Measurements from ENCODE around the gene COL6A1. TPM values are rescaled to one million over a fixed set of nuclear protein-coding genes. Genes with fewer than 3 reads are reported as not detected.

COL6A1 gene
- total and polyA plus RNA-seq, 2 donors (not counting 1 experiment from before 2014, with no cell fraction given) = 645 to 1,137 TPM

- Histone ChIP-seq H3K27me3 (ENCODE audit: control insufficient read depth, insufficient read depth, low read length) (no peaks in the 10 kb centered on the region), H3K36me3 (ENCODE audit: control insufficient read depth, insufficient read depth, low read length) (no peaks in the 10 kb centered on the region), H3K4me3 (replicated peaks in 1 of 4; ENCODE audit: control extremely low read depth in 1 of 4, insufficient read depth in 1 of 4, low read depth in 3 of 4, low read length in 4 of 4) (no peak overlapping the region), H3K9ac (ENCODE audit: insufficient read depth, low read length) (no peak overlapping the region), H3K9me3 (ENCODE audit: control insufficient read depth, insufficient read depth, low read depth, low read length) (no peaks in the 10 kb centered on the region), H3K4me2 (ENCODE audit: extremely low read depth, insufficient read depth, low read length) (peak overlapping the region; percentile 8), H3K4me1 (ENCODE audit: control insufficient read depth, extremely low read depth, insufficient read depth, low read length) (peaks cover 17% of the 10 kb centered on the region), H2AFZ (ENCODE audit: low read length) (no peak overlapping the region), H4K20me1 (ENCODE audit: control insufficient read depth, extremely low read depth, insufficient read depth, low read length) (no peaks in the 10 kb centered on the region), H3K79me2 (ENCODE audit: control insufficient read depth, insufficient read depth, low read length) (no peaks in the 10 kb centered on the region), H3K27ac (ENCODE audit: insufficient read depth, low read length) (no peak overlapping the region)
- TF ChIP-seq EZH2 (IDR thresholded peaks at IDR 0.05; ENCODE audit: low read length, missing control alignments) (no peak), CTCF (conservative IDR thresholded peaks at IDR 0.05 in 1 of 2, IDR thresholded peaks at IDR 0.05 in 1 of 2; ENCODE audit: low read depth in 1 of 2, low read length in 2 of 2) (no peak)
- no peak for DNase-seq (ENCODE audit: low read depth in 2 of 2)
Observed at GRCh38 chr21:45957551-45957950, 24.0 kb upstream of the COL6A1 start.

GRCh38 chr21:45957981-45958600, 23.5 kb upstream of the COL6A1 start:
- H3K9me3 ChIP-seq (ENCODE audit: control insufficient read depth, insufficient read depth, low read depth, low read length) = no peaks in the 10 kb centered on the region
- peak overlapping the region in 1 of 4 experiments; percentile 42 for H3K4me3 ChIP-seq (replicated peaks in 1 of 4; ENCODE audit: control extremely low read depth in 1 of 4, insufficient read depth in 1 of 4, low read depth in 3 of 4, low read length in 4 of 4)
- no peaks in the 10 kb centered on the region for H4K20me1 ChIP-seq (ENCODE audit: control insufficient read depth, extremely low read depth, insufficient read depth, low read length)
- H3K79me2 ChIP-seq (ENCODE audit: control insufficient read depth, insufficient read depth, low read length) = no peaks in the 10 kb centered on the region
- no peak for TF ChIP-seq EZH2 (IDR thresholded peaks at IDR 0.05; ENCODE audit: low read length, missing control alignments)
- no peak overlapping the region for H3K9ac ChIP-seq (ENCODE audit: insufficient read depth, low read length)
- peak overlapping the region; percentile 9 for H3K4me2 ChIP-seq (ENCODE audit: extremely low read depth, insufficient read depth, low read length)
- no peaks in the 10 kb centered on the region for H3K27me3 ChIP-seq (ENCODE audit: control insufficient read depth, insufficient read depth, low read length)
- H2AFZ ChIP-seq (ENCODE audit: low read length) = no peak overlapping the region
- peak overlapping the region; percentile 18 for H3K27ac ChIP-seq (ENCODE audit: insufficient read depth, low read length)
- peak; percentile 31 to 90 for DNase-seq (ENCODE audit: low read depth in 2 of 2)
- no peaks in the 10 kb centered on the region for H3K36me3 ChIP-seq (ENCODE audit: control insufficient read depth, insufficient read depth, low read length)
- peaks cover 17% of the 10 kb centered on the region for H3K4me1 ChIP-seq (ENCODE audit: control insufficient read depth, extremely low read depth, insufficient read depth, low read length)

- Histone ChIP-seq H3K4me2 (ENCODE audit: extremely low read depth, insufficient read depth, low read length) (no peak overlapping the region), H3K79me2 (ENCODE audit: control insufficient read depth, insufficient read depth, low read length) (no peaks in the 10 kb centered on the region), H4K20me1 (ENCODE audit: control insufficient read depth, extremely low read depth, insufficient read depth, low read length) (no peaks in the 10 kb centered on the region), H3K27me3 (ENCODE audit: control insufficient read depth, insufficient read depth, low read length) (no peaks in the 10 kb centered on the region), H2AFZ (ENCODE audit: low read length) (no peak overlapping the region), H3K9ac (ENCODE audit: insufficient read depth, low read length) (no peak overlapping the region), H3K27ac (ENCODE audit: insufficient read depth, low read length) (no peak overlapping the region), H3K9me3 (ENCODE audit: control insufficient read depth, insufficient read depth, low read depth, low read length) (no peaks in the 10 kb centered on the region), H3K4me3 (replicated peaks in 1 of 4; ENCODE audit: control extremely low read depth in 1 of 4, insufficient read depth in 1 of 4, low read depth in 3 of 4, low read length in 4 of 4) (no peak overlapping the region), H3K4me1 (ENCODE audit: control insufficient read depth, extremely low read depth, insufficient read depth, low read length) (peaks cover 11% of the 10 kb centered on the region), H3K36me3 (ENCODE audit: control insufficient read depth, insufficient read depth, low read length) (no peaks in the 10 kb centered on the region)
- no peak for DNase-seq (ENCODE audit: low read depth in 2 of 2)
- TF ChIP-seq EZH2 (IDR thresholded peaks at IDR 0.05; ENCODE audit: low read length, missing control alignments) (no peak), CTCF (conservative IDR thresholded peaks at IDR 0.05 in 1 of 2, IDR thresholded peaks at IDR 0.05 in 1 of 2; ENCODE audit: low read depth in 1 of 2, low read length in 2 of 2) (no peak)
Observed at GRCh38 chr21:45959182-45959581, 22.4 kb upstream of the COL6A1 start.
